HG02970 (cell line): ENCODE measurements around the gene PRIM1.
"Not testable (repeated sequence)": the region's sequence is repeated elsewhere in the genome, so short reads cannot be mapped to it uniquely, and the experiment has no call there.

ENCODE experiments used
- ATAC-seq: cut with Tn5 transposase; IDR thresholded peaks from one replicate; pipeline ENCODE4 v1.9.1; 2021; ENCODE audit warnings: mild to moderate bottlenecking, moderate library complexity, moderate number of reproducible peaks; ENCODE audit not compliant: unreplicated experiment, low FRiP score

The PRIM1 gene

DNA sequence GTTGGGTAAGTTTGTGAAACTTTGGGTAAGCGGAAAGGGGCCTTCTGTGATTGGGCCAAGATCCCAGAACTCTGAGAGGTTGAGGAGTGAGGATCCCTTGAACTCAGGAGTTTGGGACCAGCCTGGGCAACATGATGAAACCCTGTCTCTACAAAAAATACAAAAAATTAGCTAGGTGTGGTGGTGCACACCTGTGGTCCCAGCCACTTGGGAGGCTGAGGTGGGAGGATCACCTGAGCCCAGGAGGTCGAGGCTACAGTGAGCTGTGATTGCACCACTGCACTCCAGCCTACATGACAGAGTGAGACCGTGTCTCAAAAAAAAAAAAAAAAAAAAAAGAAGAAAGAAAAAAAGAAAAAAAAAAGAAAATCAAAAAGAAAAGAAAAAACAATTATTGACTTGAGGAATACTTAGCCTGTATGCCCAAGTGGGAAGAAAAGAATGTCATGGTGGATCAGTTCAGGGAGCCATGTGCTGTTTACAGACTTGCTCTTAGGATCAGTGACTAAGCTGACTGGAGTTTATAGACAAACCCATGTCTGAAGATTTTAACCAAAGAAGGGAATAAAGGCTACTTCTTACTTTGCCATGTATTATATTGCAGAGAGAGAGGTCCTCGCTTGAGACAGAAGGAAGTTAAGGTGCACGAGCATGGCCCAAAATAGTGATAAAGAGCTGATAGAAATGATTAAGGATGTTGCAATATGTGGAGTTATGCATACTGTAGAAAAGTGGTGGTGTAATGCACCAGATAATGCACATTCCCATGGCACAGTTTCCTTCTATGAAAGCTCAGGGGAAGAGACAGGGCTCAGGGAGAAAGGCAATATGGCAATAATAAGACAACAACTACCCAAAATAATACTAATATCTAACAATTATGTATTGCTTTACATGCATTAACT, 11.9 kb upstream of the PRIM1 start:
- no peak for ATAC-seq

DNA sequence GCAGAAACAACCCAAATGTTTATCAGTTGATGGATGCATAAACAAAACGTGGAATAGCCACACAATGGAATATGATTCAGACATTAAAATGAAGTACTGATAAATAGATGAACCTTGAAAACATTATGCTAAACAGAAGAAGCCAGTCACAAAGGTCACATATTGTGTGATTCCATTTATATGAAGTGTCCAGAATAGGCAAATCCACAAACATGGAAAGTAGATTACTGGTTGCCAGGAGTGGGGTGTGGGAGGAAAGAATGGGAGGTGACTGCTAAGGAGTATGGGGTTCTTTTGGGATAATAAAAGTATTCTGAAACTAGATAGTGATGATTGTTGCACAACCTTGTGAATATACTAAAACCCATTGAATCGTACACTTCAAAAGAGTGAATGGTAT, 9.7 kb upstream of the PRIM1 start:
- no peak for ATAC-seq

DNA sequence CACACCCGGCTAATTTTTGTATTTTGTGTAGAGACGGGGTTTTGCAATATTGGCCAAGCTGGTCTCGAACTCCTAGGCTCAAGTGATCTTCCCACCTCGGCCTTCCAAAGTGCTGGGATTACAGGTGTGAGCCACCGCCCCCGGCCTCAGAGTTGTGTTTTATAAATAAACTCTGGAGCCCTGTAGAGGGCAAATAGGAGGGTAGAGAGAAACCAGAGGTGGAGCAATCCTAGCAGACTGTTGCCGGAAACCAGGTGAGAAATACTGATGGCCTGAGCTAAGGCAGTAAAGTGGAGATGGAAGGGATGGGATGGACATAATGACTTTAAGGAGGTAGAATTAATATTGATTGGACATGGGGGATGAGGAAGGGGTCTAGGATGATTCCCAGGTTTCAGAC, 8.3 kb upstream of the PRIM1 start:
- ATAC-seq: no peak

DNA sequence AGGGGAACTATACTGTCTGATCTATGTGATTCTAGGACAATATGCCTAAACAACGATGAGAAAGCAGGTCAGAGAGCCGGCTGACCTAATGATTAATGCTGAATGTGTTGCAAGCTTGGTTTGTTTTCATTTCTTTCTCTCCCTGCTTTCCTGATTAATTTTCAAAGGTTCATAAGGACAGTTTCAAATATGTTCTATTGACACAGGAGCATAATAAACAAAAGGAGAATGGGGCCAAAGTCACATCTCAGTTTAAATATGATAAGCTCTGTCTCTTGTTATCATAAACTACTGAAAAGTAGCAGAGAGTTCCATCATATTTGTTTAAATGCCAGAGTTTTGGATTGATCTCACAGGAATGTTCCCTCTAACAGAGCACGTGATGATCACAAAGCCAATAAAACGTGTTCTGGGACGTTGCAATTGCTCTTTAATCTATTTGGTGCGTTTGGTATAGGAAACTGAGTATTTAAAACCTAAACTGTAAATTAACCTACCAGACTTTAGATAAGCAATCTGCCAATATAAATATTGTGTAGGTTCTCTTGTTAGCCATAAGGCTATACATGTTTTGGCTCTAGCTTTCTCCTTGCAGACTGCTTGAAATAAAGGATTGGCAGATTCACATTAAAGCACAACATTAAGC, 7.3 kb upstream of the PRIM1 start:
- no peak for ATAC-seq

DNA sequence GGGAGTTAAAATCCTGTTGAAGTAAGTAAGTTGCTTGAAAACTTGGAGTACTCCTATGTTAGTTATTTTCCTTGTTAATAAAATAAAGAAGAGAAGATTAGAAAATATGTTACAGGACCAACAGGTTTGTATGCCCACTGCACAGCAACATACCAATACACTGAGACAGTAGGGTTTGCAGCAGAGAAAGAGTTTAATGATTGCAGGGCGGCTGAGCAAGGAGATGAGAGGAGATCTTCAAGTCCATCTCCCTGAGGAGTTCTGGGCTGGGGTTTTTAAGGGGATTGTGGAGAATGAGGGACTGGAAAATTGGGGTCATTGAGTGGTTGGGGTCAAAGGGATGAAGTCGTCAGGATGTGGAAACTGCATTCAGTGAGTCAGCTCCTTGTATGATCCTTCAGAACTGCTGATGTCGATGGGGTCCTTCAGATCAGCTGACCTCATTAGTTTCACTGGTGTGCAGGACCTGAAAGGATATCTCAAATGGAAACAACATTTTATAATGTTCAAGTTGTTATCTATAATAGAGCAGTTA, 6.7 kb upstream of the PRIM1 start:
- no peak for ATAC-seq

GRCh38 chr12:56757971-56758370, 5.8 kb upstream of the PRIM1 start:
- not testable (repeated sequence) for ATAC-seq

DNA sequence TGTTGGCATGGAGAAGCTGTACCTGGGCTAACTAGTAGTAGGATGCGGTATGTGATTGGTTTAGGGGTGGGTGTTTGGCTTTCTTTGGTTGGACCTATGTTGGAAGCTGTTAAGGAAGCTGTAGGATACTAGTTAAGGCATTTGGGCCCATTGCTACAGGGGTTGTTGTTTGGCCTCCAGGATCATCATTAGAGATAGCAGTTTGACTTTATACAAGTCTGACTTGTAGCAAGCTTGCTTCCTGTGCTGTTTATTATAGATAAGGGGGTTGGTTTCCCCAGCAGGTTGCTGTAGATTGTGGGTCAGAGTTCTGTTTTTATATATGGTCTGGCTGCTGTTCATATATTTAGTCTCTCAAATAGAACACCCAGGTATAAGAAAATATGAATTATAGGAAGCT, 1.4 kb upstream of the PRIM1 start:
- ATAC-seq: no peak

DNA sequence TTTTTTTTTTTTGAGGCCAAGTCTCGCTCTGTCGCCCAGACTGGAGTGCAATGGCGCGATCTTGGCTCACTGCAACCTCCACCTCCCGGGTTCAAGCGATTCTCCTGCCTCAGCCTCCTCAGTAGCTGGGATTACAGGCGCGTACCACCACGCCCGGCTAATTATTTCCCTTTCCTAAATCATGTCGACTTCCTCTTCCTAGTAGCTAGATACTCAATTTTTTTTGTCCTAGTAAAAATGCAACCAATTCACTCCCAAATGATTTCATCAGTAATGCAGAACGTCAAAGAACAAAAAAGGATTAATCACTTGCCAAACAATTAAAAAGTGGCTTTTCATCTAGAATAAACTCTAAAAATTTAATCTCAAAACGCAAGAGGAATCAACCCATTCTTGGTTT, 1.5 kb downstream of the PRIM1 start:
- not testable (repeated sequence) for ATAC-seq

DNA sequence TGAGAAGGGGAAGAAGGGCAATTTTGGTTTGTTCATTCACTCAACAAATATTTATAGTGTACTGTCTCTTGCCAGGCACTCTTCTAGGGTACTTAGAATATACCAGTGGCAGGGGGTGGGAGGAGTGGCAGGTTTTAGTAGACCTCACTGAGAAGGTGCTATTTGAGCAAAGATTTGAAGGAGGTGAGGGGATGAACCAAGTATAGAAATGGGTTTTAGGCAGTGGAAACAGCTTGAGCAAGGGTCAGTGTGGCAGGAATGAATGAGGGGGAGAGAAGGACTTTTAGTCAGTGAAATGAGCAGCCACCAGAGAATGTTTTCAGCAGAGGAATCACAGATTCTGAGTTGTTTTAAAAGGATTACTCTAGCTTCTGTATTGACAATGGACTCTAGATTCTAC, 2.3 kb downstream of the PRIM1 start:
- no peak for ATAC-seq

- ATAC-seq: no peak
These were observed 2.8 kb downstream of the PRIM1 start for GRCh38 chr12:56749359-56749758.

GRCh38 chr12:56728139-56728861, 23.8 kb downstream of the PRIM1 start:
- no peak for ATAC-seq

DNA sequence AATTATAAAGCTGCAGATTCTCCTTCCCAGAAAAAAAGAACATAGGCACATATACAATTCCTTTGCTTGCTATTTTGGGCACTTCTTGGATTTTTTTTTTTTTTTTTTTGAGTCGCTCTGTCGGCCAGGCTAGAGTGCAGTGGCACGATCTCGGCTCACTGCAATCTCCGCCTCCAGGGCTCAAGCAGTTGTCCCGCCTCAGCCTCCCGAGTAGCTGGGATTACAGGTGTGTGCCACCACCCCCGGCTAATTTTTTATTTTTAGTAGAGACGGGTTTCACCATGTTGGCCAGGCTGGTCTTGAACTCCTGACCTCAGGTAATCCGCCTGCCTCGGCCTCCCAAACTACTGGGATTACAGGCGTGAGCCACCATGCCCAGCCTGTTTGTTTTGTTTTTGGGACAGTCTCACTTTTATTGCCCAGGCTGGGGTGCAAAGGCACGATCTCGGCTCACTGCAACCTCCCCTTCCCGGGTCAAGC, 25.9 kb downstream of the PRIM1 start:
- not testable (repeated sequence) for ATAC-seq

DNA sequence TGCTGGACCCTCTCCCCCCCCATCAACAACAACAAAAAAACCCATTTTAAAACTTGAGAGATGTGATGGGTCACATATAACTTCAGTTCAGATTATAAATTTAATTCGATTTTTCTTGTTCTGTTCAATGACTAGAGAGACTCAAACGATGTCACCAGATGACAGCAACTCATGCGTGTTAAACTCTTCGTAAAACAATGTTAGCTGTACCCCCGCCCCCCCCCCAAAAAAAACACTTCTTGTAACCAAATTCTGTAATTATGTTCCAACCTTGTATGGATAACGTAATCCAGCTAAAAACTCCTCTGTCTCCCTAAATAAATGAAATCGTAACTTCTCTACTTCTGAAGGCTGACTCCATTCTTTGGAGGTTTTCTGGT, 26.4 kb downstream of the PRIM1 start:
- ATAC-seq: no peak

- ATAC-seq: peak; percentile 92
These were observed 27.0 kb downstream of the PRIM1 start, which contains the start of gene NACA for GRCh38 chr12:56724972-56725722. Gene NACA (minus strand): TSS chr12:56725299. CDS start chr12:56724521, 778 bp downstream.

DNA sequence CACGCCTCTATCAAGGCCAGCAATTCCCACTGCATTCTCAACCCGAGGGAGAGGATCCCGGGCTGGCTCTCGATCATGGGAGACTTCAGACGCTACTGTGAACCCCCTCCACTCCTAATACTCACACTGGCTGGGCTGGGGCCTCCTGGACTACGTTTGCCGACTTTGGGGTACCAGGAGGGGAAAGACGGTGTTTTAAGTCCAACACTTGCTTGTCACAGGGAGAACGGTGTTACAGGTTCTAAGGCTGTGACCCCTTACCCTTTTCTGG, 27.5 kb downstream of the PRIM1 start:
- no peak for ATAC-seq

- no peak for ATAC-seq
These were observed 28.0 kb downstream of the PRIM1 start for GRCh38 chr12:56723889-56724700.

- no peak for ATAC-seq
These were observed 28.8 kb downstream of the PRIM1 start for GRCh38 chr12:56723352-56723751.

GRCh38 chr12:56722832-56723231, 29.3 kb downstream of the PRIM1 start:
- ATAC-seq: no peak

GRCh38 chr12:56721721-56722120, 30.4 kb downstream of the PRIM1 start:
- no peak for ATAC-seq
